NOMO-1 (cell line): ENCODE data around the gene CLEC18B.
"Not testable (repeated sequence)": the region's sequence is repeated elsewhere in the genome, so short reads cannot be mapped to it uniquely, and the experiment has no call there.

Source experiments
- DNase-seq, 2 experiments: peaks; one replicate each; lab custom pipeline; 2025; ENCODE audit not compliant: unreplicated experiment in 2 of 2; lab: John Stamatoyannopoulos, UW

CLEC18B gene

DNA sequence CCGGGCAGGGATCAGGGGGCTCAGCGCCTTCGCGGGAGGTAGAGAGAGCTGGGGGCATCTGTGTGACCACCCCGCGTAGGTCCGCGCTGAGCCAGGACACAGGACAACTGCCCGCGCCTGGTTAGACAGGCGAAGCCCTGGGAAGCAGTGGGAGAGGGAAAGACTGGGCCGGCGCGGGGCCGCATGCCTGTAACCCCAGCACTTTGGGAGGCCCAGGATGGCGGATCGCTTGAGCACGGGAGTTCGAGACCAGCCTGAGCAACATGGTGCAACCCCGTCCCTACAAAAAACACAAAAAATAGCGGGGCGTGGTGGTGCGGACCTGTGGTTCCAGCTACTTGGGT is 13.9 kb downstream of the CLEC18B start:
- not testable (repeated sequence) for DNase-seq

GRCh38 chr16:74406600-74407361 is 14.5 kb downstream of the CLEC18B start:
- DNase-seq, result not testable (repeated sequence)

- not testable (repeated sequence) for DNase-seq
Observed at GRCh38 chr16:74404148-74404933, 16.9 kb downstream of the CLEC18B start.

GRCh38 chr16:74400238-74400637 is 21.0 kb downstream of the CLEC18B start:
- DNase-seq, result not testable (repeated sequence)

- not testable (repeated sequence) for DNase-seq
Observed at GRCh38 chr16:74398212-74398895, 22.9 kb downstream of the CLEC18B start.

DNA sequence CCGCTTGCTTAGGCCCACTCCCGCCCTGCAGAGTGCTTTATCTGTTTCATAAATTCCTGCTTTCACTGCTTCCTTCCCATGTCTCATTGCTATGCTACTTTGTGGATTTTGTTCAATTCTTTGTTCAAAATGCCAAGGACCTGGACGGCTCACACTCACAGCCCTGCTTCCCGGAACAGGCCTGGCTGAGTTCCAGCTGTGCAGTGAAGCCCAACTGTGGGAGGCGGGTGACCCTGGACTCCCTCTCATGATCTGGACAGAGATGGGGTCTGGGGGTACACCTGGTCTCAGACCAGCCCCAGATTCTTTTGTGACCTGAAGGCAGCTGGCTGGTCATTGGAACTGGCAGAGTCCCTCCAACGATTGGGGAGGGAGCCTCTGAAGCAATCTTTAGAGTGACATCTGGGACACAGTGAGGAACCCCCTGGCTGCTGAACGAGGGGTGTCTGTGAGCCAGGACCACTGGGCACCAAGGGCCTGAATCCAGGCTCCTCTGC is 24.7 kb downstream of the CLEC18B start:
- DNase-seq, result not testable (repeated sequence)

- DNase-seq, result not testable (repeated sequence)
Observed at GRCh38 chr16:74394604-74395003, 26.7 kb downstream of the CLEC18B start.

DNA sequence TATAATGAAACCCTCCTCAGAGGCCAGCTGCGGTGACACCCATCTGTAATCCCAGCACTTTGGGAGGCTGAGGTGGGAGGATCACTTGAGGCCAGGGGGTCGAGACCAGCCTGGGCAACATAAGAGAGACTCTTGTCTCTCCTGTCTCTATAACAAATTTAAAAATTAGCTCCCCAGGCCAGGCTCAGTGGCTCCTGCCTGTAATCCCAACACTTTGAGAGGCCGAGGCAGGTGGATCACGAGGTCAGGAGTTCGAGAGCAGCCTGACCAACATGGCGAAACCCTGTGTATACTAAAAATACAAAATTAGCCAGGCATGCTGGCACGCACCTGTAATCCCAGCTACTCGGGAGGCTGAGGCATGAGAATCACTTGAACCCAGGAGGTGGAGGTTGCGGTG is 27.1 kb downstream of the CLEC18B start:
- DNase-seq, result not testable (repeated sequence)

GRCh38 chr16:74391454-74392050 is 29.7 kb downstream of the CLEC18B start:
- not testable (repeated sequence) for DNase-seq

DNA sequence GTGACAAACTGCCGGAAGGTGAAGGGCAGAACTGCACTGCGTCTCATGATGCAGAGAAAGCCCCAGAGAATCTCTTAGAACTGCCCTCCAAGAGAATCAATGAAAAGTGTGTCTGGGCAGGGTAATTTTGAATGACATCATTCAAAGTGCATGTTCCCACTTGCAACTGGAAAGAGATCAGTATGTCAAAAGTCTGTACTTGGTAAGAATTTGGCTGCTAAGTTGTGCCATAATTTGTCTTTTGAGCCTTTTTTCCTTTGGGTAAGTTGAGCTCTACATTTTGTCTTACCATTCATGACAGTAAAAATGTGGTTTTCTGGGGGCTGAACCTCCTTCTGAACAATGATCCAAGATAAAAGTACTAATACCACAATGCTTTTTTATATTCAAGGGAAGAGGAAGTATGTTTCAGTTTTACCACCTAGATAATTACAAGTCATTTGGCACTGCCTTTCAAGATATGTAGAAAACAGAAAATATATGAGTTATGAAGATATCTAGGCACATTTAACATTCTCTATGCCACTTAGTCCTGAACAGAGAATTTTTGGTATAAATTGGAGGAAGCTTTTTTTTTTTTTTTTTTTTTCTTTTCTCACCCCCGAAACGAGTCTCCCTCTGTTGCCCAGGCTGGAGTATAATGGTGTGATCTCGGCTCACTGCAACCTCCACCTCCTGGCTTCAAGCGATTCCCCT is 38.8 kb downstream of the CLEC18B start:
- DNase-seq, result not testable (repeated sequence)

- not testable (repeated sequence) for DNase-seq
Observed at GRCh38 chr16:74373847-74374184, 47.5 kb downstream of the CLEC18B start.

- no peak for DNase-seq
Observed at GRCh38 chr16:74372953-74373846, 48.1 kb downstream of the CLEC18B start.

DNA sequence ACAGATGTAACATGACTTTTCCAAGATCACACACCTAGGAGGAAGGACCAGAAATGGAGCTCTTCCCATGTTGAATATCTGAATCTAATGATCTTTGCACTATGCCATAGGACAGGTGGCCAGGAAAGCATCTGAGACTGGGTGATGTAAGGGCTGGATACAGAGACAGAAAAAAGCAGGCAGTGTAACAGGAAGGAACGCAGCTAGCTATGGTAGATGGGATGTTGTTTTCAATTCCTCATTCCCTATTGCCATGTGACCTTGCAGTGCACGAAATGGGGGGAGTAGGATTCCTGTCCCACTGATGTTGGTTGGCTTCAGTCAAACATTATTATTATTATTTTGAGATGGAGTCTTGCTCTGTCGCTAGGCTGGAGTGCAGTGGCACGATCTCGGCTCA is 48.9 kb downstream of the CLEC18B start:
- DNase-seq, result no peak

DNA sequence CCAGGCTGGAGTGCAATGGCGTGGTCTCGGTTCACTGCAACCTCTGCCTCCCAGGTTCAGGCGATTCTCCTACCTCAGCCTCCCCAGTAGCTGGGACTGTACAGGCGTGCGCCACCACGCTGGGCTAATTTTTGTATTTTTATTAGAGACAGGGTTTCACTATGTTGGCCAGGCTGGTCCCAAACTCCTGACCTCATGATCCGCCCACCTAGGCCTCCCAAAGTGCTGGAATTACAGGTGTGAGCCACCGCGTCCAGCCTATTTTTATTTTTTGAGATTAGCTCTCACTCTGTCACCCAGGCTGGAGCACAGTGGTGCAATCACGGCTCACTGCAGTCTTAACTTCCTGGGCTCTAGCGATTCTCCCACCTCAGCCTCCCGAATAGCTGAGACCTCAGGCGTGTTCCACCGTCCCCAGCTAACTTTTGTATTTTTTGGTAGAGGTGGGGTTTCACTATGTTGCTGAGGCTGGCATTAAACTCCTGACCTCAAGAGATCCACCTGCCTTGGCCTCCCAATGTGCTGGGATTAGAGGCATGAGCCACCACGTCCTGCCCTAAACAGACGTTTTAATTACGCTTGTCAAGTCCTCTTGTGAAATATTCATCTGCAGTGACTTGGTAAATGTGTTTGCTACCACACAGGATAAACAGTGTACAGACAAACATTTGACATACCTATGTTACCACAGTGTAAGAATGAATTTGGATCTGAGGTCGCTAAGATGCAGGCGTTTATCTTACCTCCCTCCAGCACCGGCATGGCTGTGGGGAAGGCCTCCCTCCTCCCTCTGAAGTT is 50.7 kb downstream of the CLEC18B start:
- not testable (repeated sequence) for DNase-seq

DNA sequence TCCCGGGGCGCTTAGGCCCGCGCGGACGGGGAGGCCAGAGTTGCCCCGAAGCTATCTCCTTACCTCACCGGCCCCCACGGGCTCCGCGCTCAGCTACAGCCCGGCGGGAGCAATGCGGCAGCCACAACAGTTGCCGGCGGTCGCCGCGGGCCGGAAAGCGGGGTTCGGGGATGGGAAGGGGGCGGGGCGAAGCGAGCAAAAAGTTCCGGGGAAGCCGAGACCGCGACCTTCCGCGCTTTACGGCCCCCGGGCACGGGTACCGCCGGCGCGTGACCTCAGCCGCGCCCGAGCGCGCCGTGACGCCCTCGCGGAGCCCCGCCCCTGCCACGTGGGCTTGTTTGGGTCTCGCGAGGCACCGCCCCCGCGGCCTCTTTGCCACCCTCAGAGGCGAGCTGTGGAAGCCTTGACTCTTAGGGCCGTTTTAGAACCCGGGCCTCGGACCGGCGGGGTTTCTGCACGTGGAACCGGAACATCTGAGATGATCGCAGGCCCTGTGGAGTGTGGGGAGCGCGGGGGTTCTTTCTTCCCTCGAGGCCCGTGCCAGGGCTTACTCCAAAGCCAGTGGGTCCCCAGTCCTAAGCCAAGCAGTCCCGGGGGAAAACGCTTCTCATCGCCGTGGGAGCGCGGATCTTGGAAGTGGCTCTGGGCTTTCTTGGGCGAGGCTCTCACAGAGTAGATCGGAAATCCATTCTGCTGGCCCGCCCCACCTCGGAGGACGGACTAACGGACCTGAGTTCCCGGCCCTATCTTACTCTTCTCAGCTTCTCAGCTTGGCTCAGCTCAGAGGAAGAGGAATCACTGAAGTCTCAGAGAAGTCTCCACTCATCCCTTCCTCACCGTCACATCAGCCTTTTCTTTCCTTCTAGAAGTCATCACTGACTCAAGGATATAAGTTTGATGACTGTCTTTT is 53.0 kb downstream of the CLEC18B start:
- DNase-seq, result peak; percentile 75 to 87

GRCh38 chr16:74367469-74368001 is 53.7 kb downstream of the CLEC18B start:
- DNase-seq, result peak in 1 of 2 experiments; percentile 20
